ENCODE measurements around the gene TNS3.

DNA sequence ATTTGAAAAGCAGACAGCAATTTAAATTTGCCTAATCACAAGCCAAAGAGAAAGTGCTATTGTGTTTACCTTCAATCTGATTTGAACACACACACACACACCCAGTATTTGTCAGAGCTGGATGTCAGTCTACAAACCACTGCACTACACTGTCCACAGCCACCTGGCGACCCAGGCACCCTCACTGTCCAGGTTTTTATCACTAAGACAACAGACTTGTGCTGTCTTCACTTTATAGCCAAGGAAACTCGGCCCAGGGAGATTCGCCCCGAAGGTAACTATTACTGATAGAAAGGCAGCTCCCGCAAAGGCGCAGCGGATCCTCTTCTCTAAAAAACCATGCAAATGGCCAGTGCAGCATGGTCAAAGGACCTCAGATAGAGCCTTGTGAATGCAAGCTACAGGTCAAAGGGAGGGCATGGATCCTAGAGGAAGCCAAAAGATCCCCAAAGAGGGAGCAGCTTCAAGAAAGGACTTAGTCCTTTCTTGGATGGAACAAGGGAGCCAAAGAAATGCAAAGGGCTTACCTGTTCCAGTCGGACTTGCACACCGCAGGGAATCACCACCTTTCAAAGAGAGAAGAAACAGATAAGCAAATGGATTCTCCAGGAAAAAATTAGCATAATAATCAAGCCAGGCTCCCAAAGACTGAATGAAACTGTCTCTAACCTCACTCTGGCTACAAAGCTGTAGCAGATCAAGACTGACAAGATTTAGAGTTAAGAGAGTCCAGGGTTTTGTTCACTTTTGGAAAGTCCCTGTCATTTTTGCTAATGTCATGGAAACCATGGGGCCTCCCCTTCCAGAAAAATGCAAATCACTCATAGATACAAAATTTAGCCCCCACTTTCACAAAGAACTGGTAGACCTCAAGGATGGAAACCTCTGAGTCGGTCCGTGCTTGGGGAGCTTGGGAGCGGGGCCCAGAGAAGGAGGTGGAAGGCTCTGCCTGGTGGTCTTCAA lies 101.1 kb downstream of the TNS3 start:
- TF ChIP-seq, protein P1, sequence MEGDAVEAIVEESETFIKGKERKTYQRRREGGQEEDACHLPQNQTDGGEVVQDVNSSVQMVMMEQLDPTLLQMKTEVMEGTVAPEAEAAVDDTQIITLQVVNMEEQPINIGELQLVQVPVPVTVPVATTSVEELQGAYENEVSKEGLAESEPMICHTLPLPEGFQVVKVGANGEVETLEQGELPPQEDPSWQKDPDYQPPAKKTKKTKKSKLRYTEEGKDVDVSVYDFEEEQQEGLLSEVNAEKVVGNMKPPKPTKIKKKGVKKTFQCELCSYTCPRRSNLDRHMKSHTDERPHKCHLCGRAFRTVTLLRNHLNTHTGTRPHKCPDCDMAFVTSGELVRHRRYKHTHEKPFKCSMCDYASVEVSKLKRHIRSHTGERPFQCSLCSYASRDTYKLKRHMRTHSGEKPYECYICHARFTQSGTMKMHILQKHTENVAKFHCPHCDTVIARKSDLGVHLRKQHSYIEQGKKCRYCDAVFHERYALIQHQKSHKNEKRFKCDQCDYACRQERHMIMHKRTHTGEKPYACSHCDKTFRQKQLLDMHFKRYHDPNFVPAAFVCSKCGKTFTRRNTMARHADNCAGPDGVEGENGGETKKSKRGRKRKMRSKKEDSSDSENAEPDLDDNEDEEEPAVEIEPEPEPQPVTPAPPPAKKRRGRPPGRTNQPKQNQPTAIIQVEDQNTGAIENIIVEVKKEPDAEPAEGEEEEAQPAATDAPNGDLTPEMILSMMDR (IDR thresholded peaks at IDR 0.05), result no peak
- no peak for TF ChIP-seq POLR2A (IDR thresholded peaks at IDR 0.05)

Measured in uterus (tissue), 2 donors.